ENCODE results near the gene NAA25. TPM values are rescaled to one million over a fixed set of nuclear protein-coding genes. Genes with fewer than 3 reads are reported as not detected.
A peak's percentile ranks its signal among the peaks of the same experiment; 100 is the strongest.

The NAA25 gene
- total RNA-seq, 1 donor from 2014 or later = 35.9 TPM

GRCh38 chr12:112130441-112130998, 21.9 kb upstream of the NAA25 start:
- no peak overlapping the region for H3K4me3 Mint-ChIP-seq
- TF ChIP-seq CTCF (conservative IDR thresholded peaks at IDR 0.05) = no peak
- H3K4me1 Mint-ChIP-seq = peaks cover 11% of the 10 kb centered on the region
- no peaks in the 10 kb centered on the region for H3K9me3 Mint-ChIP-seq
- H3K27ac Mint-ChIP-seq (ENCODE audit: unreplicated experiment) = no peak overlapping the region
- DNase-seq (ENCODE audit: low read depth, low spot score) = no peak
- peaks cover 2% of the 10 kb centered on the region for H3K36me3 Mint-ChIP-seq (ENCODE audit: low read depth)
- no peaks in the 10 kb centered on the region for H3K27me3 Mint-ChIP-seq (ENCODE audit: low read depth)

- H3K27me3 Mint-ChIP-seq (ENCODE audit: low read depth) = no peaks in the 10 kb centered on the region
- peak overlapping the region; percentile 94 for H3K4me3 Mint-ChIP-seq
- TF ChIP-seq CTCF (conservative IDR thresholded peaks at IDR 0.05) = no peak
- H3K27ac Mint-ChIP-seq (ENCODE audit: unreplicated experiment) = no peak overlapping the region
- H3K36me3 Mint-ChIP-seq (ENCODE audit: low read depth) = no peaks in the 10 kb centered on the region
- no peak for DNase-seq (ENCODE audit: low read depth, low spot score)
- peaks cover 19% of the 10 kb centered on the region for H3K4me1 Mint-ChIP-seq
- H3K9me3 Mint-ChIP-seq = no peaks in the 10 kb centered on the region
Measured at GRCh38 chr12:112126911-112127310, 18.3 kb upstream of the NAA25 start.

GRCh38 chr12:112126000-112126438, 17.4 kb upstream of the NAA25 start:
- Mint-ChIP-seq H3K36me3 (ENCODE audit: low read depth) (no peaks in the 10 kb centered on the region), H3K27me3 (ENCODE audit: low read depth) (no peaks in the 10 kb centered on the region), H3K9me3 (no peaks in the 10 kb centered on the region), H3K27ac (ENCODE audit: unreplicated experiment) (peak overlapping the region; percentile 12), H3K4me3 (peak overlapping the region; percentile 94), H3K4me1 (peaks cover 19% of the 10 kb centered on the region)
- DNase-seq (ENCODE audit: low read depth, low spot score) = no peak
- no peak for TF ChIP-seq CTCF (conservative IDR thresholded peaks at IDR 0.05)

- no peak for TF ChIP-seq CTCF (conservative IDR thresholded peaks at IDR 0.05)
- peak within 1 kb of the TSS; percentile 94 for H3K4me3 Mint-ChIP-seq
- H3K9me3 Mint-ChIP-seq = no peaks in the 10 kb centered on the region
- no peaks in the 10 kb centered on the region for H3K36me3 Mint-ChIP-seq (ENCODE audit: low read depth)
- peaks cover 19% of the 10 kb centered on the region for H3K4me1 Mint-ChIP-seq
- no peaks in the 10 kb centered on the region for H3K27me3 Mint-ChIP-seq (ENCODE audit: low read depth)
- H3K27ac Mint-ChIP-seq (ENCODE audit: unreplicated experiment) = peak within 1 kb of the TSS; percentile 57
- DNase-seq (ENCODE audit: low read depth, low spot score) = peak; percentile 99
Measured at GRCh38 chr12:112125250-112125999, 16.8 kb upstream of the NAA25 start, which contains the start of gene TRAFD1. TSS of gene TRAFD1 (plus strand) at chr12:112125560. CDS start at chr12:112130523, 4,963 bp downstream.

GRCh38 chr12:112124918-112125249, 16.3 kb upstream of the NAA25 start:
- peak overlapping the region; percentile 94 for H3K4me3 Mint-ChIP-seq
- no peaks in the 10 kb centered on the region for H3K36me3 Mint-ChIP-seq (ENCODE audit: low read depth)
- no peak overlapping the region for H3K27ac Mint-ChIP-seq (ENCODE audit: unreplicated experiment)
- H3K9me3 Mint-ChIP-seq = no peaks in the 10 kb centered on the region
- no peak for DNase-seq (ENCODE audit: low read depth, low spot score)
- no peak for TF ChIP-seq CTCF (conservative IDR thresholded peaks at IDR 0.05)
- peaks cover 19% of the 10 kb centered on the region for H3K4me1 Mint-ChIP-seq
- H3K27me3 Mint-ChIP-seq (ENCODE audit: low read depth) = no peaks in the 10 kb centered on the region

All from neural crest cell (in vitro differentiated cells).